Lower lobe of right lung (tissue), 2 donors: ENCODE results near the gene DAZL. TPM values are rescaled to one million over a fixed set of nuclear protein-coding genes. Genes with fewer than 3 reads are reported as not detected.

Source experiments
- ATAC-seq, 2 donors: fragments of 200-7000 bp; cut with Tn5 transposase; one replicate each; pipeline ENCODE4 v1.9.1; 2020 to 2022; ENCODE audit warnings: mild to moderate bottlenecking in 2 of 2, moderate library complexity in 2 of 2
- DNase-seq: peaks from one replicate; pipeline ENCODE4 v3.0.0-alpha.2; 2020
- H3K27ac ChIP-seq: fragments of 200-600 bp; one replicate; pipeline ENCODE4 v1.8.0; 2022
- H3K27me3 ChIP-seq: fragments of 200-600 bp; one replicate; pipeline ENCODE4 v1.8.0; 2022; ENCODE audit warnings: low read depth
- H3K36me3 ChIP-seq: fragments of 200-600 bp; one replicate; pipeline ENCODE4 v1.8.0; 2022; ENCODE audit warnings: mild to moderate bottlenecking
- H3K4me1 ChIP-seq: fragments of 200-600 bp; one replicate; pipeline ENCODE4 v1.8.0; 2022
- H3K4me3 ChIP-seq: fragments of 200-600 bp; one replicate; pipeline ENCODE4 v1.8.0; 2022; ENCODE audit warnings: mild to moderate bottlenecking
- H3K9me3 ChIP-seq: fragments of 200-600 bp; one replicate; pipeline ENCODE4 v1.8.0; 2022
- intact Hi-C: fragments of 100-400 bp; cut with DNase I; formaldehyde crosslinking; loops from one replicate; pipeline ENCODE4 v1.11.0; 2022
- total RNA-seq: library from RNA; stranded (reverse); fragmentation: NEBNext Ultra II Directional; extraction: Animal tissue kit (Norgen Biotek cat#: 25700); gene quantifications from one replicate; pipeline ENCODE4 v1.2.1, GENCODE V29; 2021
- TF ChIP-seq, protein P1 (sequence below): fragments of 200-600 bp; IDR thresholded peaks from one replicate; pipeline ENCODE4 v1.8.0; 2022; ENCODE audit warnings: antibody characterized with exemption, mild to moderate bottlenecking
- donor health status: DM: no; HTN: yes; CAD: no; lungs with severe emphysema.

DAZL gene
- total RNA-seq, 1 donor from 2014 or later: not detected

DNA sequence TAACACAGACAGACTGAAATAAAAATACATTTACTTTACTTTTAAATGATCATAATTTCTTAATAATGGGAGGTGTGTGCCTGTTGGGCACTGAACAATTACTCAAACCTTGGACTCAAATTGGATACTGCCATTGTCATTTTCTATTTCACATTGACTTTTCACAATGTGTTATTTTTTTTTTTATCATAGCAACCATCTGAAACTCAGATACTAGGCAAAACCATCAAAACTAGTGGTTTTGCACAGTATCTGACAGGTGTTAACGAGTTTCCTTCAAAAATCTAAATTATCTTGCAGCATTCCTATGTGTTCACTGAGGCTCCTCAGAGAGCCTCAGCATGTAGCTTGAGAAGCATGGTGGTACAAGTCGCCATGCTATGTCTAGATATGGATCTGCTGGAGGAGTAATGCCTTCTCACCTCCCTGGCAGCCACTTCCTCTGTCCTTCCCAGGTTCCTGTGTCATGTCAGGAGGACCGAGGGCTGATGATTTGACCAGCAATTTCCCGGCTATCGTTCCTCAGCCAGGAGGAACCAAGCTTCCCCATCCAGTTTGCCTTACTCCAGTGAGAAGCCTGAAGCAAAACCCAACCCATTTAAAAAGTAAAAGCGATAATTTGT is 61.9 kb downstream of the DAZL start:
- intact Hi-C loops: no loop called here
- Histone ChIP-seq H3K9me3 (no peaks in the 10 kb centered on the region), H3K27me3 (no peaks in the 10 kb centered on the region), H3K27ac (no peak overlapping the region), H3K36me3 (no peaks in the 10 kb centered on the region), H3K4me1 (peaks cover 11% of the 10 kb centered on the region), H3K4me3 (no peak overlapping the region)
- TF ChIP-seq, protein P1, sequence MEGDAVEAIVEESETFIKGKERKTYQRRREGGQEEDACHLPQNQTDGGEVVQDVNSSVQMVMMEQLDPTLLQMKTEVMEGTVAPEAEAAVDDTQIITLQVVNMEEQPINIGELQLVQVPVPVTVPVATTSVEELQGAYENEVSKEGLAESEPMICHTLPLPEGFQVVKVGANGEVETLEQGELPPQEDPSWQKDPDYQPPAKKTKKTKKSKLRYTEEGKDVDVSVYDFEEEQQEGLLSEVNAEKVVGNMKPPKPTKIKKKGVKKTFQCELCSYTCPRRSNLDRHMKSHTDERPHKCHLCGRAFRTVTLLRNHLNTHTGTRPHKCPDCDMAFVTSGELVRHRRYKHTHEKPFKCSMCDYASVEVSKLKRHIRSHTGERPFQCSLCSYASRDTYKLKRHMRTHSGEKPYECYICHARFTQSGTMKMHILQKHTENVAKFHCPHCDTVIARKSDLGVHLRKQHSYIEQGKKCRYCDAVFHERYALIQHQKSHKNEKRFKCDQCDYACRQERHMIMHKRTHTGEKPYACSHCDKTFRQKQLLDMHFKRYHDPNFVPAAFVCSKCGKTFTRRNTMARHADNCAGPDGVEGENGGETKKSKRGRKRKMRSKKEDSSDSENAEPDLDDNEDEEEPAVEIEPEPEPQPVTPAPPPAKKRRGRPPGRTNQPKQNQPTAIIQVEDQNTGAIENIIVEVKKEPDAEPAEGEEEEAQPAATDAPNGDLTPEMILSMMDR: no peak
- ATAC-seq (no peak), DNase-seq (no peak)

DNA sequence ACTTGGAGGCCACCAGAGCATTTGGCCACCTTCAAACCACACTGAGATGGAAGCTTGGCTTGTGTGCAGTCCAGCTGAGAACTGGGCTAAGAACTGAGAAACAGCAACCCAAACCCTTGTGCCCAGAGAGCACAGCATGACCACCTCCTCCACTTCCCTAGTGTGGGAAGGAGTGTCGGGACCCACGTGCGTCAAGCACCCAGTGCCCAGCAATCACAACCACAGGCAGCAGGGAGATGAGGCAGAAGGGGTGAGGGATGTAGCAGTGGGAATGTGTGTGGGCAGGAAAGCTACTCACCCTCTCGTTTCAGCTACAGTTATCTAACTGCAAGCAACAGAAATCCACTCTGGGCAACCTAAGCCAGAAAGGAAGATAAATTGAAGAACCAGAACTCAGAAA is 66.7 kb downstream of the DAZL start:
- Histone ChIP-seq H3K9me3 (no peaks in the 10 kb centered on the region), H3K4me3 (no peak overlapping the region), H3K27ac (no peak overlapping the region), H3K4me1 (no peaks in the 10 kb centered on the region), H3K36me3 (no peaks in the 10 kb centered on the region), H3K27me3 (no peaks in the 10 kb centered on the region)
- intact Hi-C loops: no loop called here
- ATAC-seq (no peak), DNase-seq (no peak)
- TF ChIP-seq, protein P1: no peak

DNA sequence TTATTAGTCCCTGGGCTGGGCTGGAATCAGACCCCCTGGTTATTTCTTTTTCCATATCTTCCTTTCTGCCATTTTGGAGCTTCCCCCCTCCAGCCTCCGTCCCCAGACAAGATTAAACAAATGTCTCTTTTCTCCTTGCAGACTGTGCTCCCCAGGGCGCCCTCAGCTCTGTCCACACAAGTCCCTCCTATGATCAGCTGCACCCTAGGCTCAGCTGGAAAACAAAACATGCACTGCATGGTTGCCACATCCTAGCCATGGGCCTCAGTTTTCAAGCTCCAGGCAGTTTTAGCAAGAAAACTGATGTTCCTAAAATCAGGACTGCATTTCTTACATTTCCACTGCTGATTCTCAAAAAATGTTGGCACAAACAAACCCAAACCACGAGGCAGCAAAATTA is 68.2 kb downstream of the DAZL start:
- Histone ChIP-seq H3K36me3 (no peaks in the 10 kb centered on the region), H3K4me1 (no peaks in the 10 kb centered on the region), H3K27ac (no peak overlapping the region), H3K4me3 (no peak overlapping the region), H3K9me3 (no peaks in the 10 kb centered on the region), H3K27me3 (no peaks in the 10 kb centered on the region)
- intact Hi-C loops: no loop called here
- ATAC-seq: no peak
- DNase-seq: no peak
- TF ChIP-seq, protein P1: no peak

Other genes with a start within 250 kb of the DAZL start
- gene RFTN1, start 91.7 kb downstream of the DAZL start, total RNA-seq: 58.2 TPM